ENCODE results near the gene ZNF597. TPM values are rescaled to one million over a fixed set of nuclear protein-coding genes. Genes with fewer than 3 reads are reported as not detected.

Gene ZNF597
- total RNA-seq, 1 experiment from 2014 or later: 2.2 TPM

GRCh38 chr16:3458852-3459361, 15.6 kb upstream of the ZNF597 start:
- TF ChIP-seq USF2 (CRISPR knock-in tag; IDR thresholded peaks at IDR 0.05) (peak; percentile 40; the same call in 1 of the 2 replicates), E2F5 (CRISPR knock-in tag; IDR thresholded peaks at IDR 0.05) (no peak)
- DNase-seq (ENCODE audit: low spot score): no peak
- H3K4me3 Mint-ChIP-seq: peak overlapping the region; percentile 87
- H3K4me1 Mint-ChIP-seq: peaks cover 37% of the 10 kb centered on the region
- ChIA-PET CTCF (no interaction called here), POLR2A (interaction anchor here (1.0 kb wide), 1 partner anchor 15 kb away, joined by 4 read pairs; the partner anchor contains the start of genes NAA60 and ZNF597)
- H3K9me3 Mint-ChIP-seq: no peaks in the 10 kb centered on the region
- H3K27me3 Mint-ChIP-seq (ENCODE audit: low read depth): no peaks in the 10 kb centered on the region; the same call in 1 of the 2 replicates
- peak overlapping the region; percentile 71 for H3K27ac Mint-ChIP-seq
- no peaks in the 10 kb centered on the region for H3K36me3 Mint-ChIP-seq
- ATAC-seq: no peak

- peak; percentile 5 for ATAC-seq
- POLR2A ChIA-PET: interaction anchor here (1.0 kb wide), 1 partner anchor 15 kb away, joined by 4 read pairs; the partner anchor contains the start of genes NAA60 and ZNF597
- TF ChIP-seq FOXK1 (CRISPR knock-in tag; IDR thresholded peaks at IDR 0.05) (peak; percentile 19; the same call in 1 of the 2 replicates), TEAD4 (CRISPR knock-in tag; IDR thresholded peaks at IDR 0.05) (no peak), TEAD1 (CRISPR knock-in tag; IDR thresholded peaks at IDR 0.05) (no peak), PREB (CRISPR knock-in tag; IDR thresholded peaks at IDR 0.05; ENCODE audit: borderline replicate concordance) (no peak)
- H3K27ac Mint-ChIP-seq: peak overlapping the region; percentile 71
- H3K36me3 Mint-ChIP-seq: no peaks in the 10 kb centered on the region
- peak overlapping the region; percentile 87 for H3K4me3 Mint-ChIP-seq
- H3K27me3 Mint-ChIP-seq (ENCODE audit: low read depth): no peaks in the 10 kb centered on the region; the same call in 1 of the 2 replicates
- peaks cover 37% of the 10 kb centered on the region for H3K4me1 Mint-ChIP-seq
- no peaks in the 10 kb centered on the region for H3K9me3 Mint-ChIP-seq
- CTCF ChIA-PET: no interaction called here
- DNase-seq (ENCODE audit: low spot score): peak; percentile 35
Measured at GRCh38 chr16:3458278-3458851, 15.1 kb upstream of the ZNF597 start.

GRCh38 chr16:3457434-3458252, 14.3 kb upstream of the ZNF597 start:
- POLR2A ChIA-PET: interaction anchor here (0.6 to 0.8 kb wide), 4 partner anchors 14 to 322 kb away, joined by 3 to 4 read pairs (median 4); partner anchors contain the start of genes NAA60, ZNF174 and ZNF597
- Mint-ChIP-seq H3K36me3 (no peaks in the 10 kb centered on the region), H3K27ac (peak overlapping the region; percentile 96), H3K4me1 (peaks cover 37% of the 10 kb centered on the region), H3K27me3 (ENCODE audit: low read depth) (no peaks in the 10 kb centered on the region; the same call in 1 of the 2 replicates), H3K9me3 (no peaks in the 10 kb centered on the region), H3K4me3 (peak overlapping the region; percentile 74)
- CTCF ChIA-PET: interaction anchor here (0.6 to 1.0 kb wide), 4 partner anchors 14 to 57 kb away, joined by 3 to 6 read pairs (median 4); partner anchors contain the start of genes CLUAP1, NAA60, ZNF174 and ZNF597
- peak; percentile 86 for ATAC-seq
- peak; percentile 91 for DNase-seq (ENCODE audit: low spot score)
- TF ChIP-seq ZNF423 (CRISPR knock-in tag; IDR thresholded peaks at IDR 0.05): peak; percentile 3; the same call in 1 of the 2 replicates
- no peak for TF ChIP-seq JAZF1 (CRISPR knock-in tag; IDR thresholded peaks at IDR 0.05)
- TF ChIP-seq ZNF263 (CRISPR knock-in tag; IDR thresholded peaks at IDR 0.05; ENCODE audit: low read depth): no peak
- no peak for TF ChIP-seq IRF2 (CRISPR knock-in tag; IDR thresholded peaks at IDR 0.05; ENCODE audit: borderline replicate concordance, low read depth)
- no peak for TF ChIP-seq OVOL2 (CRISPR knock-in tag; IDR thresholded peaks at IDR 0.05; ENCODE audit: borderline replicate concordance)
- no peak for TF ChIP-seq CDX4 (CRISPR knock-in tag; IDR thresholded peaks at IDR 0.05; ENCODE audit: borderline replicate concordance)
- no peak for TF ChIP-seq FOXK1 (CRISPR knock-in tag; IDR thresholded peaks at IDR 0.05)
- no peak for TF ChIP-seq PRRX2 (CRISPR knock-in tag; IDR thresholded peaks at IDR 0.05)
- peak; percentile 60; the same call in 1 of the 2 replicates for TF ChIP-seq GABPB1 (CRISPR knock-in tag; IDR thresholded peaks at IDR 0.05)
- TF ChIP-seq TEAD4 (CRISPR knock-in tag; IDR thresholded peaks at IDR 0.05): peak; percentile 12; the same call in 1 of the 2 replicates
- TF ChIP-seq ZBTB21 (CRISPR knock-in tag; IDR thresholded peaks at IDR 0.05; ENCODE audit: borderline replicate concordance): no peak
- TF ChIP-seq TCF7 (CRISPR knock-in tag; IDR thresholded peaks at IDR 0.05; ENCODE audit: low read depth): no peak
- TF ChIP-seq USF1 (CRISPR knock-in tag; IDR thresholded peaks at IDR 0.05): peak; percentile 89
- peak; percentile 55; the same call in 1 of the 2 replicates for TF ChIP-seq MYBL2 (CRISPR knock-in tag; IDR thresholded peaks at IDR 0.05)
- no peak; the same call in 1 of the 2 replicates for TF ChIP-seq RELA (CRISPR knock-in tag; IDR thresholded peaks at IDR 0.05; ENCODE audit: borderline replicate concordance)
- no peak; the same call in 1 of the 2 replicates for TF ChIP-seq IRF1 (CRISPR knock-in tag; IDR thresholded peaks at IDR 0.05)
- peak; percentile 82 for TF ChIP-seq NFYB (CRISPR knock-in tag; conservative IDR thresholded peaks at IDR 0.05; ENCODE audit: low read depth)
- no peak for TF ChIP-seq NR2C2 (CRISPR knock-in tag; IDR thresholded peaks at IDR 0.05)
- no peak for TF ChIP-seq HMGA2 (CRISPR knock-in tag; IDR thresholded peaks at IDR 0.05)
- no peak; the same call in none of the 2 replicates for TF ChIP-seq E2F5 (CRISPR knock-in tag; IDR thresholded peaks at IDR 0.05)

Data from WTC11 (cell line).